Measurements from ENCODE around the gene CTDSP1. TPM values are rescaled to one million over a fixed set of nuclear protein-coding genes. Genes with fewer than 3 reads are reported as not detected.

Gene CTDSP1
- total RNA-seq, 2 experiments from 2014 or later = 57.7 to 65.4 TPM

GRCh38 chr2:218394298-218395089 lies 5.2 kb upstream of the CTDSP1 start:
- Mint-ChIP-seq H3K4me1 (peaks cover 29% of the 10 kb centered on the region), H3K36me3 (ENCODE audit: low read depth) (no peaks in the 10 kb centered on the region), H3K27me3 (peaks cover 6% of the 10 kb centered on the region), H3K4me3 (no peak overlapping the region), H3K9me3 (ENCODE audit: low read depth) (no peaks in the 10 kb centered on the region), H3K27ac (no peak overlapping the region)
- CTCF ChIA-PET = interaction anchor here (0.8 to 4.2 kb wide), 7 partner anchors 10 to 123 kb away, joined by 3 to 20 read pairs (median 4); partner anchors contain the start of genes CATIP and PNKD
- DNase-seq (no peak), ATAC-seq (no peak)
- intact Hi-C loops (cut with DNase I, micrococcal nuclease) = loop anchor here (5.0 kb wide), 3 partner anchors 37 to 993 kb away; partner anchors contain the start of genes CATIP (in 1 of the 2), DNPEP (in 1 of the 2) and TMBIM1 (in 1 of the 2)
- POLR2A ChIA-PET = no interaction called here

DNA sequence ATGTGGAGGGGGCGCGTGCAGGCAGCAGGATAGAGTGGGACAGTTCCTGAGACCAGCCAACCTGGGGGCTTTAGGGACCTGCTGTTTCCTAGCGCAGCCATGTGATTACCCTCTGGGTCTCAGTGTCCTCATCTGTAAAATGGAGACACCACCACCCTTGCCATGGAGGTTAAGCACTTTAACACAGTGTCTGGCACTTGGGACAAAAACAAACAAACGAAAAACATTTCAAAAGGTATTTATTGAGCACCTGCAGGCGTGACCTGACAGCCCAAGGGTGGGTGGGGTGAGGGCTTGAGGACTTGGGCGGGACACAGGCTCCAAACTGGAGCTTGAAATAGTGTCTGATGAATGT lies 4.6 kb upstream of the CTDSP1 start:
- DNase-seq = no peak
- no peak for ATAC-seq
- ChIA-PET CTCF (interaction anchor here (0.7 to 4.2 kb wide), 4 partner anchors 11 to 287 kb away, joined by 3 to 20 read pairs (median 8); no protein-coding TSS in a partner anchor), POLR2A (no interaction called here)
- intact Hi-C loops (cut with DNase I, micrococcal nuclease) = loop anchor here (5.0 kb wide), 3 partner anchors 38 to 992 kb away; partner anchors contain the start of genes CATIP (in 1 of the 2), DNPEP (in 1 of the 2) and TMBIM1 (in 1 of the 2)
- Mint-ChIP-seq H3K4me3 (no peak overlapping the region), H3K9me3 (ENCODE audit: low read depth) (no peaks in the 10 kb centered on the region), H3K27ac (no peak overlapping the region), H3K36me3 (ENCODE audit: low read depth) (no peaks in the 10 kb centered on the region), H3K27me3 (peaks cover 6% of the 10 kb centered on the region), H3K4me1 (peaks cover 29% of the 10 kb centered on the region)

- no peaks in the 10 kb centered on the region for H3K9me3 Mint-ChIP-seq (ENCODE audit: low read depth)
- DNase-seq (no peak), ATAC-seq (no peak)
- peak overlapping the region; percentile 83 for H3K27ac Mint-ChIP-seq
- ChIA-PET POLR2A (no interaction called here), CTCF (interaction anchor here (0.7 to 4.2 kb wide), 4 partner anchors 11 to 286 kb away, joined by 3 to 20 read pairs (median 8); no protein-coding TSS in a partner anchor)
- peaks cover 29% of the 10 kb centered on the region for H3K4me1 Mint-ChIP-seq
- H3K36me3 Mint-ChIP-seq (ENCODE audit: low read depth) = peaks cover 2% of the 10 kb centered on the region
- H3K27me3 Mint-ChIP-seq = peaks cover 6% of the 10 kb centered on the region
- intact Hi-C loops (cut with DNase I, micrococcal nuclease) = loop anchor here (5.0 kb wide), 3 partner anchors 38 to 992 kb away; partner anchors contain the start of genes CATIP (in 1 of the 2), DNPEP (in 1 of the 2) and TMBIM1 (in 1 of the 2)
- peak overlapping the region; percentile 85 for H3K4me3 Mint-ChIP-seq
Measured at GRCh38 chr2:218395456-218395825, 4.2 kb upstream of the CTDSP1 start.

DNA sequence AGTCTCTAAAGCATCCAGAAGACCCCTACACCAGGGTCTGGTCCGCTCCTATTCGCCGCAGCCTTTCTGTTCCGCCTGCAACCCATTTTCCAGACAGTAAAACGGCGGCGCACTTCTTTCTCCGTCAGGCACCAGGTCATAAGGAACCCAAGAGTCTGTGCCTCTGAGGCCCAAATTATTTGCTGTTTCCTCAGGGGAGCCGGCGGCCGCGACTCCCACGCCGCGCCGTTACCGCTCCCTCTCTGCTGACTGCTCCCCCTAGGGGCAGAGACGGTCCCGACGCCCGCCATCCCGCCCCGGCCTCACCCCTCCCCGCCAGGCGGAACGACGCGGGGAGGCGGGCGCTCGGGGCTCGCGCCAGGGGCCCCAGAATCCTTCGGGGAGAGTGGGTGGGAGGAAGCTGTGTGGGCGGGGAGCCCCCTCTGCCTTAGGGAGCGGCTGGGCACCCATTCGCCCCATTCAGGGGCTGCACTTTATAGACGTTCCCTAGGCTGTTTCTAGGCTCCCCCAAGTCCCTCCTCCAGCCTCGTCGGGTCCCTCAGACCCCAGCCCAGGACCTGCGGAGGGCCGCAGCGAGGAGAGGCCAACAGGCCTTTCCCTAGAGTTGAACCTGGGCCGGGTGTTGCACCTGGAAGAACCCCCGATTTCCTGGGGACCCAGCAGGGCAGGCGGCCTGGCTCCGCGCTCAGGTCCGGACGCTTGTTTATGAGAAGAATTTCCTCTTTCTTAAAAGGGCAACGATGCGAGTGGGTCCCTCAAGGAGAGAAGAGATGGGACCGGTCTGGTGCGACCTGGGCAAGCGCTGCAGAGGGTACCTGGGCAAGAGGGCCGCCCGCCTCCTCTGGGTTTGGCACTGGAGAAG lies 3.6 kb upstream of the CTDSP1 start:
- H3K36me3 Mint-ChIP-seq (ENCODE audit: low read depth) = peaks cover 2% of the 10 kb centered on the region
- H3K4me3 Mint-ChIP-seq = peak overlapping the region; percentile 85
- ATAC-seq = peak; percentile 68
- DNase-seq = peak; percentile 97
- ChIA-PET CTCF (interaction anchor here (0.6 to 4.2 kb wide), 7 partner anchors 25 to 286 kb away, joined by 3 to 20 read pairs (median 3); no protein-coding TSS in a partner anchor), POLR2A (no interaction called here)
- peaks cover 6% of the 10 kb centered on the region for H3K27me3 Mint-ChIP-seq
- intact Hi-C loops (cut with DNase I, micrococcal nuclease) = loop anchor here (1.0 to 5.0 kb wide), 17 partner anchors 10 to 991 kb away; partner anchors contain the start of genes AAMP (in 2 of the 2), ARPC2 (in 2 of the 2), PNKD (in 2 of the 2) and TMBIM1 (in 2 of the 2)
- no peaks in the 10 kb centered on the region for H3K9me3 Mint-ChIP-seq (ENCODE audit: low read depth)
- H3K4me1 Mint-ChIP-seq = peaks cover 29% of the 10 kb centered on the region
- H3K27ac Mint-ChIP-seq = peak overlapping the region; percentile 92

DNA sequence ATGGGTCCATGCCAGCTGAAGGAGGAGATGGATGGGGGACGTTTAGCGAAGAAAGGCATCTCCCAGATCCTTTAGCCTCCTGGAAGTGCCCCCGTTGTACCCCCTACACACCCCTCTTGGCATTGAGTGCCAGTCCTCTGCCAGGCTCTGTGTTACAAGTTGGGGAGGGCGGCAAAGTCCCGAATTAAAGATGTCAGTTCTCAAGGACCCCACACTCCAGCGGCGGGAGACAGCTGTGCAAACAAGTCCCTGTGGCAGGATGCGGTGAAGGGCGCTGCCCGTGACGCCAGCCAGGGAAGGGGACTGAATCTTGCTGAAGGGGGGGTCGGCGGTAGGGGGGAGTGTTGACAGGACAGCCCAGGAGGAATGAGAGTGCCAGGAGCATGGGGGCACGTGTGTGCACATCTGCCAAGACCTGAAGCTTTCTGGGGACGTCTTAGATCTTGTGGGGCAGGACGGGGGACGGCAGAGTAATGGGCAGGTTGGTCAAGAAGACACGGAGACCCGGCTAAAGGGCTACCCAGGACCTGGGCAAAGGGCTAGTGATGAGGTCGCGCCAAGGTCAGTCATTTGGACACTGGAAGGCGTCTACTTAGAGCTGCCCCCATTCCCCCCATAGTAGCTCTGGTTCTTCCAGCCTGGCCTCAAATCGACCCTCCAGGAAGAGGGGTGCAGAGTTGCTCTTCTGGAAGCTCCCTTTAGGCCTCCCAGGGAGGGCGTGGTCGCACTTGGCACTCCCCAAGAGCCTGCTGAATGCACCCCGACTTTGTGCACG lies 2.8 kb upstream of the CTDSP1 start:
- DNase-seq = peak; percentile 78
- intact Hi-C loops (cut with DNase I, micrococcal nuclease) = loop anchor here (1.0 to 5.0 kb wide), 17 partner anchors 9 to 990 kb away; partner anchors contain the start of genes AAMP (in 2 of the 2), ARPC2 (in 2 of the 2), PNKD (in 2 of the 2) and TMBIM1 (in 2 of the 2)
- Mint-ChIP-seq H3K36me3 (ENCODE audit: low read depth) (peaks cover 4% of the 10 kb centered on the region), H3K4me3 (peak overlapping the region; percentile 85), H3K27ac (peak overlapping the region; percentile 92), H3K27me3 (peaks cover 6% of the 10 kb centered on the region), H3K4me1 (peaks cover 34% of the 10 kb centered on the region), H3K9me3 (ENCODE audit: low read depth) (no peaks in the 10 kb centered on the region)
- POLR2A ChIA-PET = interaction anchor here (0.7 kb wide), 1 partner anchor 127 kb away, joined by 4 read pairs; the partner anchor contains the start of genes AAMP and PNKD
- no peak for ATAC-seq
- CTCF ChIA-PET = interaction anchor here (0.6 to 4.2 kb wide), 8 partner anchors 26 to 171 kb away, joined by 3 to 20 read pairs (median 3); partner anchors contain the start of genes AAMP and PNKD

GRCh38 chr2:218397463-218397819 lies 2.2 kb upstream of the CTDSP1 start:
- ATAC-seq = no peak
- Mint-ChIP-seq H3K36me3 (ENCODE audit: low read depth) (peaks cover 5% of the 10 kb centered on the region), H3K9me3 (ENCODE audit: low read depth) (no peaks in the 10 kb centered on the region), H3K4me1 (peaks cover 34% of the 10 kb centered on the region), H3K4me3 (peak overlapping the region; percentile 85), H3K27me3 (peaks cover 6% of the 10 kb centered on the region), H3K27ac (peak overlapping the region; percentile 92)
- ChIA-PET CTCF (interaction anchor here (0.9 to 4.2 kb wide), 3 partner anchors 95 to 127 kb away, joined by 3 to 20 read pairs (median 6); partner anchors contain the start of genes AAMP and PNKD), POLR2A (interaction anchor here (0.7 kb wide), 1 partner anchor 127 kb away, joined by 4 read pairs; the partner anchor contains the start of genes AAMP and PNKD)
- intact Hi-C loops (cut with DNase I, micrococcal nuclease) = loop anchor here (2.0 to 5.0 kb wide), 4 partner anchors 40 to 990 kb away; partner anchors contain the start of genes ARPC2 (in 1 of the 2), CATIP (in 1 of the 2), DNPEP (in 1 of the 2) and TMBIM1 (in 1 of the 2)
- DNase-seq = no peak

GRCh38 chr2:218397820-218398436 lies 1.7 kb upstream of the CTDSP1 start:
- Mint-ChIP-seq H3K27me3 (peaks cover 6% of the 10 kb centered on the region), H3K36me3 (ENCODE audit: low read depth) (peaks cover 7% of the 10 kb centered on the region), H3K9me3 (ENCODE audit: low read depth) (no peaks in the 10 kb centered on the region), H3K4me1 (peaks cover 34% of the 10 kb centered on the region), H3K4me3 (peak overlapping the region; percentile 85), H3K27ac (peak overlapping the region; percentile 92)
- ATAC-seq (peak; percentile 13), DNase-seq (peak; percentile 68)
- intact Hi-C loops (cut with DNase I, micrococcal nuclease) = loop anchor here (2.0 to 5.0 kb wide), 6 partner anchors 41 to 1985 kb away; partner anchors contain the start of genes ARPC2 (in 1 of the 2), CATIP (in 1 of the 2), DNPEP (in 1 of the 2) and SMARCAL1 (in 1 of the 2)
- CTCF ChIA-PET = no interaction called here
- POLR2A ChIA-PET = no interaction called here

- ChIA-PET POLR2A (no interaction called here), CTCF (no interaction called here)
- H3K4me3 Mint-ChIP-seq = peak overlapping the region; percentile 85
- intact Hi-C loops (cut with DNase I, micrococcal nuclease) = loop anchor here (2.0 to 5.0 kb wide), 5 partner anchors 41 to 1986 kb away; partner anchors contain the start of genes CATIP (in 1 of the 2), DNPEP (in 1 of the 2), SMARCAL1 (in 1 of the 2) and TMBIM1 (in 1 of the 2)
- peaks cover 7% of the 10 kb centered on the region for H3K36me3 Mint-ChIP-seq (ENCODE audit: low read depth)
- peak; percentile 28 for ATAC-seq
- no peaks in the 10 kb centered on the region for H3K9me3 Mint-ChIP-seq (ENCODE audit: low read depth)
- peaks cover 6% of the 10 kb centered on the region for H3K27me3 Mint-ChIP-seq
- H3K27ac Mint-ChIP-seq = peak overlapping the region; percentile 92
- DNase-seq = peak; percentile 87
- peaks cover 36% of the 10 kb centered on the region for H3K4me1 Mint-ChIP-seq
Measured at GRCh38 chr2:218398437-218399390, 954 bp upstream of the CTDSP1 start.

All from activated CD4-positive, alpha-beta T cell treated with anti-CD3 and anti-CD28 coated beads for 36 hours (primary cell).